GM12892 (cell line): Measurements from ENCODE around the gene UTS2R.

ENCODE experiments used
- POLR2A ChIP-seq: IDR thresholded peaks from 2 replicates; pipeline ENCODE4 v1.6.1; 2011; ENCODE audit warnings: low read depth, low read length, control low read depth
- POLR2AphosphoS5 ChIP-seq: IDR thresholded peaks from 2 replicates; pipeline ENCODE4 v1.6.1; 2011; ENCODE audit warnings: low read depth, low read length, control low read depth

GRCh38 chr17:82324566-82325285, 46.8 kb upstream of the UTS2R start:
- TF ChIP-seq POLR2A (no peak), POLR2AphosphoS5 (no peak)
